WTC11 (cell line): Measurements from ENCODE around the gene ATP5MC2. TPM values are rescaled to one million over a fixed set of nuclear protein-coding genes. Genes with fewer than 3 reads are reported as not detected.

Experiments
- ATAC-seq: fragments of 200-7000 bp; cut with Tn5 transposase; 2 replicates; pipeline ENCODE4 v1.10.0; 2021; ENCODE audit warnings: mild to moderate bottlenecking, moderate library complexity
- CTCF ChIA-PET: fragments of 300-600 bp; sonication (Branson Sonifier 250); formaldehyde crosslinking; loops from one replicate; lab custom pipeline; 2021; ENCODE audit warnings: antibody characterized with exemption; lab: Charles Lee
- POLR2A ChIA-PET: fragments of 350-600 bp; sonication (Branson Sonifier 250); formaldehyde crosslinking; loops from one replicate; lab custom pipeline; 2021; ENCODE audit warnings: antibody characterized with exemption; lab: Charles Lee
- DNase-seq: peaks from one replicate; pipeline ENCODE4 v3.0.0; 2021; ENCODE audit warnings: low spot score
- H3K27ac Mint-ChIP-seq: 2 replicates; pipeline ENCODE4 v1.8.0; 2021; ENCODE audit warnings: mixed read lengths
- H3K27me3 Mint-ChIP-seq: 2 replicates; pipeline ENCODE4 v1.8.0; 2021; ENCODE audit warnings: low read depth, mild to moderate bottlenecking, moderate library complexity, mixed read lengths
- H3K36me3 Mint-ChIP-seq: 2 replicates; pipeline ENCODE4 v1.8.0; 2021; ENCODE audit warnings: mixed read lengths
- H3K4me1 Mint-ChIP-seq: 2 replicates; pipeline ENCODE4 v1.8.0; 2022; ENCODE audit warnings: mixed read lengths
- H3K4me3 Mint-ChIP-seq: 2 replicates; pipeline ENCODE4 v1.8.0; 2021; ENCODE audit warnings: mild to moderate bottlenecking, moderate library complexity, mixed read lengths
- H3K9me3 Mint-ChIP-seq: 2 replicates; pipeline ENCODE4 v1.8.0; 2021; ENCODE audit warnings: mixed read lengths
- ARID4B ChIP-seq: sonication (generic); formaldehyde crosslinking; IDR thresholded peaks from 2 replicates; pipeline ENCODE4 v1.8.0; 2023; ENCODE audit warnings: missing genetic modification reagents, mild to moderate bottlenecking, borderline replicate concordance
- ATF2 ChIP-seq: sonication (generic); formaldehyde crosslinking; IDR thresholded peaks from 2 replicates; pipeline ENCODE4 v1.8.1; 2022; ENCODE audit warnings: low read depth, missing genetic modification reagents, borderline replicate concordance
- CBFB ChIP-seq: sonication (generic); formaldehyde crosslinking; IDR thresholded peaks from 2 replicates; pipeline ENCODE4 v1.8.1; 2022; ENCODE audit warnings: mild to moderate bottlenecking, low read depth, missing genetic modification reagents
- CREM ChIP-seq: sonication (generic); formaldehyde crosslinking; IDR thresholded peaks from 2 replicates; pipeline ENCODE4 v1.8.1; 2022; ENCODE audit warnings: mild to moderate bottlenecking, missing genetic modification reagents, moderate library complexity
- E2F5 ChIP-seq: sonication (generic); formaldehyde crosslinking; IDR thresholded peaks from 2 replicates; pipeline ENCODE4 v1.8.1; 2022; ENCODE audit warnings: mild to moderate bottlenecking, moderate library complexity, missing genetic modification reagents
- ETV6 ChIP-seq: sonication (generic); formaldehyde crosslinking; IDR thresholded peaks from 2 replicates; pipeline ENCODE4 v1.8.1; 2022; ENCODE audit warnings: mild to moderate bottlenecking, missing genetic modification reagents
- GRHL2 ChIP-seq: fragments of 250-450 bp; sonication (Bioruptor Pico); IDR thresholded peaks from 2 replicates; pipeline ENCODE4 v1.8.0; 2022; ENCODE audit warnings: mild to moderate bottlenecking, moderate library complexity; ENCODE audit not compliant: insufficient replicate concordance, severe bottlenecking
- IRF1 ChIP-seq: sonication (generic); formaldehyde crosslinking; IDR thresholded peaks from 2 replicates; pipeline ENCODE4 v1.8.0; 2023; ENCODE audit warnings: missing genetic modification reagents
- JUN ChIP-seq: sonication (generic); formaldehyde crosslinking; IDR thresholded peaks from 2 replicates; pipeline ENCODE4 v1.8.0; 2023; ENCODE audit warnings: mild to moderate bottlenecking, missing genetic modification reagents
- NFATC4 ChIP-seq: fragments of 250-450 bp; sonication (Bioruptor Pico); IDR thresholded peaks from 2 replicates; pipeline ENCODE4 v1.9.0; 2021; ENCODE audit warnings: mild to moderate bottlenecking
- NFYB ChIP-seq: sonication (generic); formaldehyde crosslinking; conservative IDR thresholded peaks from 2 replicates; pipeline ENCODE4 v1.8.0; 2022; ENCODE audit warnings: low read depth, missing genetic modification reagents
- NR3C1 ChIP-seq: sonication (generic); formaldehyde crosslinking; conservative IDR thresholded peaks from 2 replicates; pipeline ENCODE4 v1.8.1; 2023; ENCODE audit warnings: low read depth, mild to moderate bottlenecking, missing genetic modification reagents
- OVOL2 ChIP-seq: fragments of 250-450 bp; sonication (Bioruptor Pico); IDR thresholded peaks from 2 replicates; pipeline ENCODE4 v1.9.0; 2021; ENCODE audit warnings: mild to moderate bottlenecking, borderline replicate concordance
- SMAD4 ChIP-seq: sonication (generic); formaldehyde crosslinking; IDR thresholded peaks from 2 replicates; pipeline ENCODE4 v1.8.0; 2022; ENCODE audit warnings: mild to moderate bottlenecking, missing genetic modification reagents
- SP1 ChIP-seq: sonication (generic); formaldehyde crosslinking; conservative IDR thresholded peaks from 2 replicates; pipeline ENCODE4 v1.8.1; 2022; ENCODE audit warnings: missing genetic modification reagents
- ZBTB21 ChIP-seq: sonication (generic); formaldehyde crosslinking; IDR thresholded peaks from 2 replicates; pipeline ENCODE4 v1.8.1; 2023; ENCODE audit warnings: mild to moderate bottlenecking, missing genetic modification reagents, borderline replicate concordance
- ZNF138 ChIP-seq: sonication (generic); formaldehyde crosslinking; conservative IDR thresholded peaks from 2 replicates; pipeline ENCODE4 v1.8.1; 2022; ENCODE audit warnings: mild to moderate bottlenecking, moderate library complexity, missing genetic modification reagents
- ZNF219 ChIP-seq: sonication (generic); formaldehyde crosslinking; IDR thresholded peaks from 2 replicates; pipeline ENCODE4 v1.8.0; 2023; ENCODE audit warnings: missing genetic modification reagents, mild to moderate bottlenecking, borderline replicate concordance
- ZNF317 ChIP-seq: sonication (generic); formaldehyde crosslinking; IDR thresholded peaks from 2 replicates; pipeline ENCODE4 v1.8.1; 2023; ENCODE audit warnings: low read depth, mild to moderate bottlenecking, moderate library complexity, missing genetic modification reagents, borderline replicate concordance
- ZNF416 ChIP-seq: fragments of 250-450 bp; sonication (Bioruptor Pico); IDR thresholded peaks from 2 replicates; pipeline ENCODE4 v1.9.0; 2021; ENCODE audit warnings: mild to moderate bottlenecking, inconsistent platforms
- ZNF532 ChIP-seq: fragments of 250-450 bp; sonication (Bioruptor Pico); IDR thresholded peaks from 2 replicates; pipeline ENCODE4 v1.9.0; 2021; ENCODE audit warnings: mild to moderate bottlenecking, borderline replicate concordance
- total RNA-seq: library from RNA; stranded (reverse); gene quantifications from 3 replicates; pipeline ENCODE4 v1.2.3, GENCODE V29; 2021

The ATP5MC2 gene
- total RNA-seq, 1 experiment from 2014 or later: 411 TPM

- ATAC-seq (no peak), DNase-seq (no peak)
- TF ChIP-seq NR3C1 (CRISPR knock-in tag) (no peak), CREM (CRISPR knock-in tag) (no peak), ZNF317 (no peak), ATF2 (CRISPR knock-in tag) (no peak), ETV6 (no peak), E2F5 (CRISPR knock-in tag) (no peak), OVOL2 (no peak), NFYB (no peak), IRF1 (CRISPR knock-in tag) (no peak)
- no peaks in the 10 kb centered on the region for H3K36me3 Mint-ChIP-seq
- H3K4me1 Mint-ChIP-seq: peaks cover 7% of the 10 kb centered on the region; the same call in 1 of the 2 replicates
- no peak overlapping the region for H3K4me3 Mint-ChIP-seq
- ChIA-PET POLR2A (no interaction called here), CTCF (interaction anchor here (1.3 to 2.1 kb wide), 3 partner anchors 11 to 33 kb away, joined by 5 to 11 read pairs (median 8); no protein-coding TSS in a partner anchor)
- H3K27ac Mint-ChIP-seq: no peak overlapping the region
- peaks cover 11% of the 10 kb centered on the region for H3K27me3 Mint-ChIP-seq
- H3K9me3 Mint-ChIP-seq: no peaks in the 10 kb centered on the region
Observed at GRCh38 chr12:53713516-53713915, 37.6 kb upstream of the ATP5MC2 start.

GRCh38 chr12:53712059-53712643 lies 36.3 kb upstream of the ATP5MC2 start:
- no peak for TF ChIP-seq CBFB (CRISPR knock-in tag)
- no peak for TF ChIP-seq ZNF416
- TF ChIP-seq NFATC4 (CRISPR knock-in tag): no peak
- no peak for TF ChIP-seq ZNF219 (CRISPR knock-in tag)
- TF ChIP-seq ZNF138 (CRISPR knock-in tag): no peak
- TF ChIP-seq ARID4B: no peak
- no peak for TF ChIP-seq ZNF532 (CRISPR knock-in tag)
- no peak for TF ChIP-seq ZBTB21
- TF ChIP-seq GRHL2 (CRISPR knock-in tag): no peak
- no peak for TF ChIP-seq SMAD4
- TF ChIP-seq SP1: no peak
- no peak for TF ChIP-seq ATF2 (CRISPR knock-in tag)
- TF ChIP-seq JUN (CRISPR knock-in tag): no peak
- DNase-seq (no peak), ATAC-seq (no peak)
- Mint-ChIP-seq H3K36me3 (no peaks in the 10 kb centered on the region), H3K27me3 (peaks cover 17% of the 10 kb centered on the region), H3K27ac (no peak overlapping the region), H3K4me1 (peaks cover 7% of the 10 kb centered on the region; the same call in 1 of the 2 replicates), H3K9me3 (no peaks in the 10 kb centered on the region), H3K4me3 (no peak overlapping the region)
- CTCF ChIA-PET: no interaction called here
- POLR2A ChIA-PET: no interaction called here
